Islet of Langerhans (tissue), 1 donor: ENCODE measurements around the gene HNRNPA1L2.
"Not testable (repeated sequence)": the region's sequence is repeated elsewhere in the genome, so short reads cannot be mapped to it uniquely, and the experiment has no call there.

Experiments
- FAIRE-seq: peaks from one replicate; lab custom pipeline; 2011; peaks lifted over from hg19 to GRCh38; lab: Jason Lieb, UNC

The HNRNPA1L2 gene

DNA sequence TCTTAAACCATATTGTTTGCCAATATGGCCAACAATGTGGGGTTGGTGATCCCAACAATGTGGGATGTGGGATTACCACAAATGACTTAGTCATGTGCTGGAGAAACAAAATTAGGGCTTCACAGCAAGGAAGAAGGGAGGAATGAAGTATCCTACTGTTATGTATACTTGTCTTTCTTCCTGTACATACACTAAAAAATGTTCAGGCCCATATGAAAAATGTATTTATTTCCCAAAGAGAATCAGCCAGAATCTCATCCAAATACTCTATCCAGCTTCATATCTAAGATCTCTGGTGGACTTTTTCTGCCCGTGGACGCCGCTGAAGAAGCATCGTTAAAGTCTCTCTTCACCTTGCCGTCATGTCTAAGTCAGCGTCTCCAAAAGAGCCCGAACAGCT is at the start of gene HNRNPA1L2:
HNRNPA1L2 (plus strand) TSS at position 301 of the 400 bp plus-strand sequence; CDS start at position 363, 62 bp downstream.
- no peak for FAIRE-seq

- FAIRE-seq = not testable (repeated sequence)
Observed at GRCh38 chr13:52593175-52593574, 49.1 kb upstream of the HNRNPA1L2 start.

DNA sequence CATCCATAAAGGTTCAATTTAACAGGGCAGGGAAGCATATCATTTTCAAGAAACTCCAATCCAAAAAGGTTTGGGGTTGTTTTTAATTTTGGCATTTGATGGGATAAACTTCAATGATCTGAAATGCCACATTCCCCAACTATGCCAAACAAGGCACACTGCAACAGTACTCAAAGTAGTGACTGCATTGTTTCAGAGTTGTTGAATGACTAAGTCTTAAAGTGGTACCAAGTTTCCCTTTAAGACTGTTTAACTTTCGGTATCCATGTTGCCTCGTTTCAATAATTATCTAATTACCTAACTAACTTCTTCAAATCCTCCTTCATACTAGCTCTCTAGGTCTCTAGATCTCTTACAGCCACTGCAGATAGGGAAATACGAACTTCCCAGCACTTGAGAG is 48.4 kb upstream of the HNRNPA1L2 start:
- not testable (repeated sequence) for FAIRE-seq

DNA sequence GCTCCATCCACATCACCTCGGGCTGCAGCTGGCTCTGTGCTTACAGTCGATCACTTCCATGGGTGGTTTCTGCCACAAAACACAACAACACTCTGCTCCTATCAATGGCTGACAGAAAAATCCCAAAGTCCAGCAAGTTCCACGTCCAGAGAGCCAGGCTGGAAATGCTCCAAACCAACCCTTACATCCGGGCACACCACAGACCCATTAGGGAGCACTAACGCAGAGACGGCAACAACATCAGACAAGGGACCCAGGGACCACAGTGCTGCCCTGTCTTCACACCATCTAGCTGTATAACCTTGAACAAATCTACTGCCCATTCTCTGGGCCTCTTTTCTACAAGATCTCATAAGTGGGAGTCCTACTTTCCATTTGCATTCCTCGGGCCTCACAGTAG is 47.9 kb upstream of the HNRNPA1L2 start:
- not testable (repeated sequence) for FAIRE-seq

- no peak for FAIRE-seq
Observed at GRCh38 chr13:52597676-52598075, 44.6 kb upstream of the HNRNPA1L2 start.

DNA sequence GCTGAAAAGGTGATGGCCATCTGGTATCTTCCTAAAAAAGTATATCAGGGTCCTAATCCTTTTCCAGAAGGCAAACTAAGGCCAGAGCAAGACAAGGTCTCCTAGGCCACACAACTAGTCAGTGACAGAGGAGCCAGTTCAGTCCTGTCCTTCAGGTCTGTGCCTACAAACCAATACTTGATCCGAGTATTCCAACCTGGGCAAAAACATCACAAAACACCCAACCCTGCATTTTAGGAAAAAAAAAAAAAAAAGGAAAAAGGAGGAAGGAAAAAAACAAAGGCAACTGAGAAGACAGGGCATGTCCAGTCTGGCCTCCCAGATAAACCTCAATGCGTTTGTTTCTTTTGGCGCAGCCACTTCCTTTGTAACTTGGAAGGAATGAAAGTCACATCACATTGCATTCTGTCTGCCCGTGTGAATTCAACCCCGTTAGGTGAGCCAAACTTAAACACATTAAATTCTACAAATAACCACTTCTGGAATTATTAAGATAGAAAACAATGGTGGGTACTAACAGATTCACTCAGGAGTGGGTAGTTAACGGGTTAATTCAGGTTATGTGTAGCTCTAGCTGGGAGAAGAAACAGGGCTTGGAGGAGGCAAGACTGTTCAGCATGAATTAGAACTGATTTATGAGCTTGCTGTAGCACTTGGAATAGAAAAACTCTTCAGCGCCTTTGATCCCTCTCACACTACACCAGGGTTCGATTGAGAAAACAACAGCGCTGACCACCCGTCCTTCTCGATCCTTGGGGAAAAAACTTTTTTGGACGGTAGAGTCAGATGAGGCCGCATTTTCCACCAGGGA is 43.0 kb upstream of the HNRNPA1L2 start:
- FAIRE-seq = no peak

DNA sequence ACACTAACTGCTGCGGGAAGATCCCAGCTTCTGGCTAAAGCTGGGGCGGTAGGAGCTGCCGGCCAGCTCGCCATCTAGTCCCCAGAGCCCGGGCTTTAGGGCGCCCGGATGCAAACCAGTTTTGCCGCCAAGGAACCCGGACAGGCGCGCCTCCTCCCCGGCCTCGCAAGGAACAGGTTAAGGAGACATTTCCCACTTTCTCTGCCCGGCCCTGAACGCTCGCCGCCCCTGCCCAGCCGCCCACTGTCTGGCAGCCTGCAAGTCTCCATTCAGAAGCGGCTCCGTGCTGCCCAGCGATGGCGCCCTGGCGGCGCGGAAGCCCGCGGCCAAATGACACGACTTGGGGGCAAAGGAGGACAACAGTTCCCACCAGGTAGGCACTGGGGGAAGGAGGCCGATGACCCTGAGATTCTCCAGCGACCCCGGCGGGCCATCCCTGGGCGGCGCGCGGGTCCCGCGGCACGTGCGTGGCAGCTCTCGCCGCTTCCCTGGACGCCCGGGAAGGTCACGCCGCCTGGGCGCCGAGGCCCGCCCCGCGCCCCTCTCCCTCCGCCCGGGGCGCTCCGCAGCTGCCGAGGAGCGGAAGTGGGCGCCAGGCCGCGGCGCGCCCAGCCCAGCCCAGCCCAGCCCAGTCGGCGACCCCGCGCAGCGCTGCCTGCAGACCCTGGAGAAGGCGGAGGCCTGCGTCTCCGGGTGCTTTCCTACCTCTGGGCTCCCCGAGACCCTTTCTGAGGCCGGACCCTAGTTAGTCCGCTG is 42.2 kb upstream of the HNRNPA1L2 start:
- FAIRE-seq = no peak

GRCh38 chr13:52600666-52601065 is 41.6 kb upstream of the HNRNPA1L2 start:
- FAIRE-seq = no peak

- FAIRE-seq = not testable (repeated sequence)
Observed at GRCh38 chr13:52603316-52603715, 38.9 kb upstream of the HNRNPA1L2 start.

DNA sequence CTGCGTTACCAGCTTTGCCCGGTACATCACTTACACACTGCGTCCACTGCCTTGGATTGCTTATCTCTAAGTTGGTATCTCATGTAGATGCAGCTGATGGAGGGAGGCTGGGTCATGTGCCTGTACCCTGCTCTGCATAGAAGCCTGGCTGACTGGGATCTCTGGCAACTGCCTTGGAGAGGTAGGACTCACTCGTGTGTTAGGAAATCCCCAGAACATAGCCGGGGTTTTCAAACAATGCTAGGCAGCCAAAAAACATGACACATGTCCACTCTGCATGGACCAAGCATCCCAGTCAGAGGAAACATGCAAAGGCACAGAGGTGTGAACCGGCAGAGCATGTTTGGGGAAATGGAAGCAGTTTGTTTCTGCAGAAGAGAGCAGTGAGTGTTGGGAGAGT is 36.1 kb upstream of the HNRNPA1L2 start:
- FAIRE-seq = not testable (repeated sequence)

GRCh38 chr13:52606795-52607194 is 35.4 kb upstream of the HNRNPA1L2 start:
- not testable (repeated sequence) for FAIRE-seq

- not testable (repeated sequence) for FAIRE-seq
Observed at GRCh38 chr13:52608184-52608583, 34.0 kb upstream of the HNRNPA1L2 start.

DNA sequence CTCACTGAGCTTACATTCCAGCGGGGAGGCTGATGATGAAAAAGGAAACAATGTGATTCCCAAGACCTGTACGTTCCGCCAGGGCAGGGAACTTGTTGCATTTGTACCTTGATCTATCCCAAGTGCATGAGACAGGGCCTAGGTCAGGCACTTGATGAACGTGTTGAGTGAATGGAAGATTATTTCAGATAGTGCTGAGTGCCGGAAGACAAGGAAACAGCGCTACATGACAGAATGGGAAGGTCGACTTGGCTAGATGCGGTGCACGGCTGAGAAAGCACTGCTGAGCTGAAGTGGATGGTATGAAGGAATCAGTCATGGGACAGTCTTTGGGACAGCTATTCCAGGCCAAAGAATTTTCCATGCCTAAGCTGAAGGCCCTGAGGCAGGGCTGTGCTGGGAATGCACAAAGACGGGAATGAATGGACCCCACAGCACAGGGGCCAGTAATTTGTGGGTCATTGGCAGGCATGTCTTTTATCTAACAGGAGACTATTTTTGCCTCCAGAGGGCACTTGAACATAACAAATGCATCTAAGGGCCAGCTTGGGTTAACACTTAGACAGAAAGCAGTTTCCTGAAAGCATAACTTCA is 33.1 kb upstream of the HNRNPA1L2 start:
- FAIRE-seq = peak; percentile 30

DNA sequence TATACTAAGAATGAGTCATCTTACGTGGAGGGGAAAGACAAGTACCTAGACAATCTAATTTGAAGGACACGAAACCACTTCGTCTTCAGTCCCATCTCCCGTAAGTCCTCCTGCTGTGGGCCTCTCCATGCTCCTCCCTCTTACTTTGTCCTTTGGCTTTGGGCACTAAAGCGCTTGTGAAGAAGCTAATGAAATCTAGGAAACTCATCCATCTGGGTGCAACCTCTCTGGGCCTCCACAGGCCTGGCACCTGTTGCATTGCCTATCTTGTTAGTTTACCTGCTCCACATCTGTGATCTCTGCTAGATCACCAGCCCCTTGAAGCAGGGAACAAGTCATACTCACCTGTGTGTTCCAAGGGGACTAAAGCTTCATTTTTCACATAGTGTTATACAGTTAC is 32.1 kb upstream of the HNRNPA1L2 start:
- FAIRE-seq = not testable (repeated sequence)

DNA sequence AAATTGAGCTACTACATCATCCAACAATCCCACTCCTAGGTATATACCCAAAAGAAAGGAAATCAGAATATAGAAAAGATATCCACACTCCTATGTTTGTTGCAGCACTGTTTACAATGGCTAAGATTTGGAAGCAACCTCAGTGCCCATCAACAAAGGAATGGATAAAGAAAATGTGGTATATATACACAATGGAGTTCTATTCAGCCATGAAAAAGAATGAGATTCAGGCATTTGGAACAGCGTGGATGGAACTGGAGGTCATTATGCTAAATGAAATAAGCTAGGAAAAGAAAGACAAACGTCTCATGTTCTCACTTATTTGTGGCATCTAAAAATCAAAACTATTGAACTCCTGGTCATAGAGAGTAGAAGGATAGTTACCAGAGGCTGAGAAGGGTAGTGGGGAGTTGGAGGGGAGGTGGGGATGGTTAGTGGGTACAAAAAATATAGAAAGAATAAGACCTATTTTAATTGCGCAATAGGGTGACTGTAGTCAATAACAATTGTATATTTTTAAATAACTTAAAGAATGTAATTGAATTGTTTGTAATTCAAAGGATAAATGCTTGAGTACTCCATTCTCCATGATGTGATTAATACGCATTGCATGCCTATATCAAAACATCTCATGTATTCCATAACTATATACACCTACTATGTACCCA is 27.0 kb upstream of the HNRNPA1L2 start:
- no peak for FAIRE-seq

- no peak for FAIRE-seq
Observed at GRCh38 chr13:52615812-52616211, 26.4 kb upstream of the HNRNPA1L2 start.

GRCh38 chr13:52617070-52618060 is 24.9 kb upstream of the HNRNPA1L2 start:
- no peak for FAIRE-seq

GRCh38 chr13:52631083-52631690 is 11.0 kb upstream of the HNRNPA1L2 start:
- FAIRE-seq = not testable (repeated sequence)

DNA sequence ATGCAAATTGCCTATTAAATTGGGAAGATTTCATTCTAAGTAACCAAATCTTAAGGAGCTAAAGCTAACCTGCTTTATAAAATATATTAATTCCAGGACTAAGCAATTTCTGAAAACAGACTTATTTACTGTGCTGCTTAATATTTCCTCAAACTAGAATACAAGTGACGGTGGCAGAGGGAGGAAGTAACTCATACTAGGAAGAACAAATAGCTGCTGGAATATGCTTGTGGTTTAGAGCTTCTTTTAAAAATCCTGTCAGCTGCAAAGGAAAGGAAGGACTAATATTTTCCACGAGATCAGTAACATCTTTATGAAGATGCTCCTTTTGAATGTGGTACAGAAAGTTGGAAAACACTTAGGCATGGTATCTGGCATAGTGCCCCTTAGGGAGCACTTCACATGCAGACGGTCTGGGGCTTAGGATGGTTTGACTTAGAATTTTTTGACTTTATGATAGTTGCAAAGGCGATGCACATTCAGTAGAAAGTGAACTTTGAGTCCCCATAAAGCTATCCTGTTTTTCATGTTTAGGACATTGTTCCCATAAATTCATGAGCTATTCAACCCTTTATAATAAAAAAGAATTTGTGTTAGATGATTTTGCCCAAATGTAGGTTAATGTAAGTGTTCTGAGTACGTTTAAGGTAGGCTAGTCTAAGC is 3.4 kb upstream of the HNRNPA1L2 start:
- no peak for FAIRE-seq

DNA sequence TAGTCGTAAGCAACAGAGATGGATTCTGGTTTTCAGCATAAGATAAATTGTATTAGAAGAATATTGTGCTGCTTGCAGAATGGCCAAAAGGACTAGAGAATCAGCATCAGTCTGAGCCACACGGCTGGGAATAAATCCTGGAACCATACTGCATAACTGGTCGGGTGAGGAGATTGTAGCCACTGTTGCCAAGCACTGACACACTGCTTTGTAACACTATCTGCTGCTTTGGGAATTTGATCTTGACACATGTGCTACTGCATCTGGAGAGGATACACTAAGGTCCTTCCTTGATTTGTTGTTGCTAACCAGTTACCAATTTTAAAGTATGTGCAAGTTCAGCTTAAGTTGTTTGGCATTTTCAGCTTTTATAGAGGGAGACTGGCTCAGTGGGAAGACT is 1.9 kb downstream of the HNRNPA1L2 start:
- FAIRE-seq = no peak
